SHP77 treated with DMSO at 0.1 percent for 48 hours (cell line): ENCODE measurements around the gene DEFB131B.
"Not testable (repeated sequence)": the region's sequence is repeated elsewhere in the genome, so short reads cannot be mapped to it uniquely, and the experiment has no call there.

Experiments used
- DNase-seq: peaks from one replicate; lab custom pipeline; 2025; lab: John Stamatoyannopoulos, UW

Gene DEFB131B

GRCh38 chr11:71911321-71911985 is 33.2 kb downstream of the DEFB131B start:
- not testable (repeated sequence) for DNase-seq

- not testable (repeated sequence) for DNase-seq
These were observed 33.7 kb downstream of the DEFB131B start for GRCh38 chr11:71911986-71912340.

GRCh38 chr11:71913756-71914526 is 35.7 kb downstream of the DEFB131B start:
- no peak for DNase-seq

- DNase-seq, result no peak
These were observed 36.5 kb downstream of the DEFB131B start for GRCh38 chr11:71914617-71915189.

- no peak for DNase-seq
These were observed 39.4 kb downstream of the DEFB131B start for GRCh38 chr11:71917646-71918140.

- DNase-seq, result peak; percentile 98
These were observed 49.8 kb downstream of the DEFB131B start, which contains the start of gene XNDC1N for GRCh38 chr11:71927820-71928736. TSS of gene XNDC1N (minus strand) at chr11:71928594. CDS start at chr11:71923353, 5,241 bp downstream.

- DNase-seq, result peak; percentile 98
These were observed 50.6 kb downstream of the DEFB131B start, which contains the start of gene RNF121 for GRCh38 chr11:71928737-71929443. TSS of gene RNF121 (plus strand) at chr11:71929046. CDS start at chr11:71929062, 16 bp downstream.

- no peak for DNase-seq
These were observed 51.2 kb downstream of the DEFB131B start for GRCh38 chr11:71929491-71929890.

GRCh38 chr11:71930556-71931244 is 52.4 kb downstream of the DEFB131B start:
- no peak for DNase-seq

- no peak for DNase-seq
These were observed 53.0 kb downstream of the DEFB131B start for GRCh38 chr11:71931245-71931602.

- DNase-seq, result no peak
These were observed 55.1 kb downstream of the DEFB131B start for GRCh38 chr11:71933141-71933933.
